B cell (primary cell): ENCODE results near the gene DMC1. TPM values are rescaled to one million over a fixed set of nuclear protein-coding genes. Genes with fewer than 3 reads are reported as not detected.

Source experiments
- ATAC-seq: fragments of 200-7000 bp; cut with Tn5 transposase; one replicate; pipeline ENCODE4 v1.10.0; 2021; ENCODE audit warnings: low read depth, mild to moderate bottlenecking, moderate number of reproducible peaks, moderate library complexity
- CTCF ChIA-PET: fragments of 350-600 bp; sonication (Branson Sonifier 250); formaldehyde crosslinking; loops from one replicate; lab custom pipeline; 2021; ENCODE audit warnings: antibody characterized with exemption, inconsistent platforms; lab: Charles Lee
- POLR2A ChIA-PET: fragments of 350-600 bp; sonication (Branson Sonifier 250); formaldehyde crosslinking; loops from one replicate; lab custom pipeline; 2021; ENCODE audit warnings: antibody characterized with exemption; lab: Charles Lee
- DNase-seq: peaks from one replicate; pipeline ENCODE4 v3.0.0; 2013
- H2AFZ ChIP-seq: 2 replicates; pipeline ENCODE4 v1.6.1; 2012; ENCODE audit warnings: mild to moderate bottlenecking, low read depth, low read length; ENCODE audit not compliant: insufficient read depth, poor library complexity, severe bottlenecking
- H3K27ac ChIP-seq, 2 donors: 1 replicate in 1 of 2; 2 replicates in 1 of 2; pipeline ENCODE4 v1.5.1; 2012 to 2013; ENCODE audit warnings: low read length in 2 of 2, mild to moderate bottlenecking in 2 of 2, moderate library complexity in 1 of 2
- H3K27me3 ChIP-seq, 4 experiments: fragments of 200-600 bp in 1 of 4; sonication (generic) in 1 of 4; replicated peaks in 1 of 4; 1 replicate in 2 of 4; 2 replicates in 2 of 4; pipeline versions ENCODE4 v1.6.1 to v1.7.0; 2013 to 2016; ENCODE audit warnings: low read length in 3 of 4, mild to moderate bottlenecking in 2 of 4, mixed read lengths in 1 of 4, moderate library complexity in 1 of 4; ENCODE audit not compliant: insufficient read depth in 4 of 4, control insufficient read depth in 3 of 4; ENCODE audit errors: control extremely low read depth in 1 of 4
- H3K36me3 ChIP-seq, 2 experiments: replicated peaks in 1 of 2; 1 replicate in 1 of 2; 2 replicates in 1 of 2; pipeline versions ENCODE4 v1.6.1 to v1.7.1; 2013; ENCODE audit warnings: low read length in 1 of 2; ENCODE audit not compliant: insufficient read depth in 2 of 2, control insufficient read depth in 1 of 2; ENCODE audit errors: control extremely low read depth in 1 of 2, extremely low read depth in 1 of 2
- H3K4me1 ChIP-seq, 2 donors: fragments of 200-600 bp in 1 of 2; sonication (generic) in 1 of 2; 1 replicate in 1 of 2; 2 replicates in 1 of 2; pipeline versions ENCODE4 v1.5.1 to v1.6.1; 2013 to 2017; ENCODE audit warnings: low read length in 2 of 2; ENCODE audit not compliant: control insufficient read depth in 2 of 2, insufficient read depth in 2 of 2
- H3K4me2 ChIP-seq: replicated peaks from 2 replicates; pipeline ENCODE3; 2012; ENCODE audit warnings: mild to moderate bottlenecking, low read depth, low read length; ENCODE audit not compliant: poor library complexity, severe bottlenecking
- H3K4me3 ChIP-seq, 5 experiments: fragments of 200-600 bp in 1 of 5; sonication (generic) in 1 of 5; 1 replicate in 3 of 5; 2 replicates in 2 of 5; pipeline versions ENCODE4 v1.5.1 to v1.7.0; 2011 to 2016; ENCODE audit warnings: low read length in 4 of 5, mild to moderate bottlenecking in 4 of 5, low read depth in 2 of 5, control low read depth in 1 of 5, moderate library complexity in 1 of 5; ENCODE audit not compliant: insufficient read depth in 1 of 5; ENCODE audit errors: control extremely low read depth in 1 of 5, extremely low read depth in 1 of 5
- H3K79me2 ChIP-seq: fragments of 200-600 bp; sonication (generic); one replicate; pipeline ENCODE4 v1.6.0; 2016; ENCODE audit warnings: low read length; ENCODE audit not compliant: control insufficient read depth, insufficient read depth
- H3K9ac ChIP-seq: fragments of 200-600 bp; sonication (generic); 2 replicates; pipeline ENCODE4 v1.6.1; 2017; ENCODE audit warnings: mild to moderate bottlenecking, low read length, moderate library complexity
- H3K9me3 ChIP-seq, 3 donors: one replicate each; pipeline versions ENCODE4 v1.6.1 to v1.7.1; 2013; ENCODE audit warnings: low read length in 2 of 3; ENCODE audit not compliant: control insufficient read depth in 2 of 3, insufficient read depth in 1 of 3; ENCODE audit errors: control extremely low read depth in 1 of 3
- H4K20me1 ChIP-seq: 2 replicates; pipeline ENCODE4 v1.6.0; 2012; ENCODE audit warnings: mild to moderate bottlenecking, low read length; ENCODE audit not compliant: insufficient read depth, control insufficient read depth, poor library complexity, severe bottlenecking
- H3K27ac Mint-ChIP-seq: one replicate; pipeline ENCODE4 v1.8.0; 2021; ENCODE audit warnings: mixed read lengths
- H3K27me3 Mint-ChIP-seq: one replicate; pipeline ENCODE4 v1.8.0; 2021; ENCODE audit warnings: mixed read lengths
- H3K4me1 Mint-ChIP-seq: one replicate; pipeline ENCODE4 v1.8.0; 2021; ENCODE audit warnings: mixed read lengths
- H3K4me3 Mint-ChIP-seq: one replicate; pipeline ENCODE4 v1.8.0; 2021; ENCODE audit warnings: mixed read lengths
- H3K9me3 Mint-ChIP-seq: one replicate; pipeline ENCODE4 v1.8.0; 2022; ENCODE audit warnings: mixed read lengths; ENCODE audit not compliant: insufficient read depth
- CTCF ChIP-seq: fragments of 200-600 bp; IDR thresholded peaks from one replicate; pipeline ENCODE4 v1.8.0; 2022; ENCODE audit warnings: antibody characterized with exemption, mild to moderate bottlenecking
- EZH2 ChIP-seq: IDR thresholded peaks from 2 replicates; pipeline ENCODE4 v1.6.1; 2012; ENCODE audit warnings: borderline replicate concordance, low read depth, mild to moderate bottlenecking, moderate library complexity, low read length; ENCODE audit not compliant: insufficient read depth, poor library complexity, severe bottlenecking
- WGBS: methylation state at CpG from one replicate; pipeline ENCODE4 v1.1.5; 2013; ENCODE audit warnings: missing lambda C conversion rate; ENCODE audit not compliant: insufficient coverage; 5-methylcytosine and 5-hydroxymethylcytosine counted together
- intact Hi-C: fragments of 100-400 bp; cut with micrococcal nuclease; formaldehyde crosslinking; loops from one replicate; pipeline ENCODE4 v1.10.0; 2022
- polyA plus RNA-seq: library from polyadenylated mRNA; depleted of rRNA; stranded (reverse); fragments of >200 nt; gene quantifications from 2 replicates; pipeline ENCODE4 v1.2.3, GENCODE V29; 2012
- total RNA-seq, 2 donors: library from RNA; stranded (reverse); fragments of 120-200 nt in 1 of 2; gene quantifications; 1 replicate in 1 of 2; 2 replicates in 1 of 2; pipeline versions ENCODE4 v1.2.3 to v1.2.4, GENCODE V29; 2013 to 2022

The DMC1 gene
- total and polyA plus RNA-seq, 2 donors (not counting 1 experiment from before 2014, with no cell fraction given), result 0.64 TPM; not detected in 1

GRCh38 chr22:38610234-38610633 lies 40.3 kb upstream of the DMC1 start:
- WGBS, result 98% methylated on average over 4 of the region's 5 CpGs
- no peaks in the 10 kb centered on the region for H3K27me3 ChIP-seq
- H2AFZ ChIP-seq, result no peak overlapping the region
- intact Hi-C loops, result no loop called here
- ChIA-PET POLR2A (interaction anchor here (0.6 to 0.7 kb wide), 2 partner anchors 12 to 294 kb away, joined by 4 to 12 read pairs; no protein-coding TSS in a partner anchor), CTCF (no interaction called here)
- no peak overlapping the region for H3K4me3 ChIP-seq
- TF ChIP-seq CTCF, result no peak
- TF ChIP-seq EZH2, result no peak
- no peak overlapping the region for H3K27ac ChIP-seq
- Mint-ChIP-seq H3K4me3 (no peak overlapping the region), H3K27me3 (peaks cover 14% of the 10 kb centered on the region), H3K4me1 (no peaks in the 10 kb centered on the region), H3K27ac (no peak overlapping the region), H3K9me3 (no peaks in the 10 kb centered on the region)
- no peak overlapping the region for H3K9ac ChIP-seq
- H3K36me3 ChIP-seq, result no peaks in the 10 kb centered on the region
- H3K4me2 ChIP-seq, result no peak overlapping the region
- H3K9me3 ChIP-seq, result no peaks in the 10 kb centered on the region
- DNase-seq (no peak), ATAC-seq (no peak)
- no peaks in the 10 kb centered on the region for H4K20me1 ChIP-seq
- no peaks in the 10 kb centered on the region for H3K79me2 ChIP-seq
- H3K4me1 ChIP-seq, result no peaks in the 10 kb centered on the region

- H2AFZ ChIP-seq, result no peak overlapping the region
- 100% methylated on average over 2 of the region's 13 CpGs for WGBS
- no peak overlapping the region for H3K4me2 ChIP-seq
- no peak overlapping the region for H3K4me3 ChIP-seq
- H3K79me2 ChIP-seq, result no peaks in the 10 kb centered on the region
- no peaks in the 10 kb centered on the region for H4K20me1 ChIP-seq
- no peaks in the 10 kb centered on the region for H3K27me3 ChIP-seq
- no peak overlapping the region for H3K4me3 Mint-ChIP-seq
- ATAC-seq, result no peak
- H3K27ac ChIP-seq, result no peak overlapping the region
- no peaks in the 10 kb centered on the region for H3K36me3 ChIP-seq
- H3K9me3 ChIP-seq, result no peaks in the 10 kb centered on the region
- H3K27ac Mint-ChIP-seq, result no peak overlapping the region
- H3K27me3 Mint-ChIP-seq, result peaks cover 12% of the 10 kb centered on the region
- no peak for DNase-seq
- no peaks in the 10 kb centered on the region for H3K9me3 Mint-ChIP-seq
- H3K4me1 ChIP-seq, result no peaks in the 10 kb centered on the region
- CTCF ChIA-PET, result no interaction called here
- intact Hi-C loops, result no loop called here
- no peaks in the 10 kb centered on the region for H3K4me1 Mint-ChIP-seq
- TF ChIP-seq CTCF, result no peak
- no peak for TF ChIP-seq EZH2
- H3K9ac ChIP-seq, result no peak overlapping the region
- POLR2A ChIA-PET, result interaction anchor here (0.6 kb wide), 1 partner anchor 293 kb away, joined by 4 read pairs; no protein-coding TSS in a partner anchor
Observed at GRCh38 chr22:38608992-38609750, 39.2 kb upstream of the DMC1 start.
